Amniotic stem cell (primary cell): ENCODE measurements around the gene PRSS1.
"Not testable (repeated sequence)": the region's sequence is repeated elsewhere in the genome, so short reads cannot be mapped to it uniquely, and the experiment has no call there.

Source experiments
- DNase-seq: peaks from one replicate; lab custom pipeline; 2025; lab: John Stamatoyannopoulos, UW

PRSS1 gene

DNA sequence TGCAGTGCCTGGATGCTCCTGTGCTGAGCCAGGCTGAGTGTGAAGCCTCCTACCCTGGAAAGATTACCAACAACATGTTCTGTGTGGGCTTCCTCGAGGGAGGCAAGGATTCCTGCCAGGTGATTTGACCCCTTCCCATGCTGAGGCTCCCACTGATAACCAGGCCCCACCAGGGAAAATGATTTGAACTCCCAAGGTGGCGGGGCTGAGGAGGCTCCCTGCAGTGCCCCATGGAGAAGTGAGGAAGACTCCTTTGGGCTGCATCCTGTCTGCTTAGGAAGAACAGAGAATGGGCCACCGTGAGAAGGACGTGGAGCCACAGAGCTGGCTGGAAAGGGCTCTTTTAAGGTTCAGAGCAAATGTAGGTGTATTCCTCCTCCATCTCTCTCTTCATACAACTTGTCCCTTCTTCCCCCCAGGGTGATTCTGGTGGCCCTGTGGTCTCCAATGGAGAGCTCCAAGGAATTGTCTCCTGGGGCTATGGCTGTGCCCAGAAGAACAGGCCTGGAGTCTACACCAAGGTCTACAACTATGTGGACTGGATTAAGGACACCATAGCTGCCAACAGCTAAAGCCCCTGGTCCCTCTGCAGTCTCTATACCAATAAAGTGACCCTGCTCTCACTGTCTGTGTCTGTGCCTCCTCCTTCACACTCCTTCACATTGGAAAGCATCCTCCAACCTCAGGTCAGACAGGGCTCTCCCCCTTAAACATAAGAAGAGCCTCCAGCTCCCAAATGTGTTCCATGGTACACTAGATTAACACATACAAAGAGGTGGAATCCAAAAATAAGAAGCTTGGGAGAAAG, 24.9 kb downstream of the PRSS1 start:
- no peak for DNase-seq

DNA sequence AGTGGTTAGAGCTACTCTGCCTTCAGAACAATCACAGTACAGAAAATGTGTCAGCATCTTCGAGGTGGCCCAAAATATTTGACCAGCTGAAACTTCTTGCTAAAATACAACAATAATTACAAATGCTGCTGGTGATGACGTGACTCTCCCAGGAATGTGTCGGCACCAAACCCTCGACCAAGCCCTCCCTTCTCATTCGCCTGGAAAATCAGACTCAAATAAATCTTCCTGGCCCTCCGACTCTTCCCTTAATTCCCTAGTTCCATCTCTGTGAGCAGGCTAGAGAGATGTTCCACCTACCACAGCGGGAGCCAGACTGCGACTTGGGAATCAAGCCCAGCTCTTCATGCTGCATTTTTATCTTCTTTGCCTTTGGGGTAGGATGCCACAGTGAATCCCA, 25.6 kb downstream of the PRSS1 start:
- DNase-seq, result no peak

DNA sequence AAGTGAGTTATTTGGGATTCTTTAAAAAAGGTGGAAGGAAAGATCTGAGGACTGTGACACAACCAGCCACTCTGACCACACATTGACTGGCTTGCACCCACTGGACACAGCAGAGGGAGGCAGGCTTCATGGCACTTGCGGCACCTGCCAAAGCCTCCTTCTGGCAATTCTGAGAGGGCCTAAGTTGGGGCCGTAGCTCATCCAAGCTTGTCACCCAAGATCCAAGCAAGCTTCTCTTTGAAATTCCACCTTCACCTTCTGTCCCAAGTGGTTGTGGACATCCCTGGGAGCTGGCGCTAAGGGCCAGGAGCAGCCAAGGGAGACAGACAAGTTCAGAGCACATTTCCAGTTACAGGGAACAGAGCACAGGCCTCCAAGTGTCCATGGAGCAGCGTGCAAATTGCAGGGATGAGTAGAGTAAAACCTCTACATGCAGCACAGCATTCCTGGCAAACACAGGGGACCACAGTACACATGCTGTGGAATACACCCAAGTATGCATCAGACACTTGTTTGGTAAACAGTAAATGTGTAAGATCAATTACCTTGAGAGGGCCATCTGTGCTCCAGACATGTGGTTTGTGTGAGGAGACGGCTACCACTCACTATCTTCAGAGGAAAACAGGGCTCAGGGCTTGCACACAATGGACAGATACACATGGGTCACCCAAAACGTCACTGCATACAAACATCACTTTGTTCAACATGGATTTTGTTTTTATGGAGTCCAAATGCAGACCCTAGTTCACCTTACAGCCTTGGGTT, 26.3 kb downstream of the PRSS1 start:
- not testable (repeated sequence) for DNase-seq

DNA sequence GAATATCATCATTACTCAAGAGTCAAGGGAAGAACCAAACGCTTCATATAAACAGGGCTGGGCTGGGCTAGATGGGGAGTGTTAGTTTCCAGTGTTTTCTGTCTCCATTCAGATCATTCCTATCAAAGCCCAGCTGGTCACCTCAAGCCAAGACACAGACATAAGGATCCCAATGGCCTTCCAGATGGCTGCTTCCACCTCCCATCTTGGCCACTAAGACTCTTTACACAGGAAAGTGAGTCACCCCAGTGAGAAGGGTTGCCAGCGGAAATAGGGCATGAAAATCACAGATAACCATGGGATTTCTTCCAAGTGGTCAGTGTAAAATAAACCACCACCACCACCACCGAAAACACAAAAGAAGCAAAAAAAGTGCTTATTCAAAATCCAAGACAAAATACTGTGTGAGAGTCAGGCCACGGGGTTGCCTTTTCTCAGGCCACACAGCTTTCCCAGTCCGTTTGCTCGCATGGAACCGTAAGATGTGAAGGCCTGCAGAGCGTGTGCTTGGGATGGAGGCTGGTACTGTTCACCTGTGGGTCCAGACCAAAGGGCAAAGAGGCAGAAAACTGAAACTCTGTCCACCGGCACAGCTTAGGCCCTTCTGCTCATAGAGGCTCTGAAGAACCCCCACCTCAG, 27.1 kb downstream of the PRSS1 start:
- DNase-seq, result no peak

DNA sequence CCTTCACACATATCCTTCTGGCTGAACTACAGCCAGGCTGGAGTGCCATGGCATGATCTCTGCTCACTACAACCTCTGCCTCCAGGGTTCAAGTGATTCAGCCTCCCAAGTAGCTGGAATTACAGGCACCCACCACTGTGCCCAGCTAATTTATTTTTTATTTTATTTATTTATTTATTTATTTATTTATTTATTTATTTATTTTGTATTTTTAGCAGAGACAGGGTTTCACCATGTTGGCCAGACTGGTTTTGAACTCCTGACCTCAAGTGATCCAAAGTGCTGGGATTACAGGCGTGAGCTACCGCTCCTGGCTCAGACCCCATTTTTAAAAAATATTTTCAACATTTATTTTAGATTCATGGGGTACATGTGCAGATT, 27.6 kb downstream of the PRSS1 start:
- not testable (repeated sequence) for DNase-seq

DNA sequence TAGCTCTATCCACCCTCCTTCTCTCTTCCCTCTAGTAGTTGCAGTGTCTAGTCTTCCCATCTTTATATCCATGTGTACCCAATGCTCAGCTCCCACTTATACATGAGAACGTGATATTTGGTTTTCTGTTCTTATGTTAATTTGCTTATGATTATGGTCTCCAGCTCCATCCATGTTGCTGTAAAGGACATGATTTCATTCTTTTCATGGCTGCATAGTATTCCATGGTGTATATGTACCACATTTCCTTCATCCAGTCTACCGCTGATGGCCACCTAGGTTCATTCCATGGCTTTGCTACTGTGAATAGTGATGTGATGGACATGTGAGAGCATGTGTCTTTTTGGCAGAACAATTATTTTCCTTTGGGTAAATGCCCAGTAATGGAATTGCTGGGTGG, 28.0 kb downstream of the PRSS1 start:
- DNase-seq, result no peak

DNA sequence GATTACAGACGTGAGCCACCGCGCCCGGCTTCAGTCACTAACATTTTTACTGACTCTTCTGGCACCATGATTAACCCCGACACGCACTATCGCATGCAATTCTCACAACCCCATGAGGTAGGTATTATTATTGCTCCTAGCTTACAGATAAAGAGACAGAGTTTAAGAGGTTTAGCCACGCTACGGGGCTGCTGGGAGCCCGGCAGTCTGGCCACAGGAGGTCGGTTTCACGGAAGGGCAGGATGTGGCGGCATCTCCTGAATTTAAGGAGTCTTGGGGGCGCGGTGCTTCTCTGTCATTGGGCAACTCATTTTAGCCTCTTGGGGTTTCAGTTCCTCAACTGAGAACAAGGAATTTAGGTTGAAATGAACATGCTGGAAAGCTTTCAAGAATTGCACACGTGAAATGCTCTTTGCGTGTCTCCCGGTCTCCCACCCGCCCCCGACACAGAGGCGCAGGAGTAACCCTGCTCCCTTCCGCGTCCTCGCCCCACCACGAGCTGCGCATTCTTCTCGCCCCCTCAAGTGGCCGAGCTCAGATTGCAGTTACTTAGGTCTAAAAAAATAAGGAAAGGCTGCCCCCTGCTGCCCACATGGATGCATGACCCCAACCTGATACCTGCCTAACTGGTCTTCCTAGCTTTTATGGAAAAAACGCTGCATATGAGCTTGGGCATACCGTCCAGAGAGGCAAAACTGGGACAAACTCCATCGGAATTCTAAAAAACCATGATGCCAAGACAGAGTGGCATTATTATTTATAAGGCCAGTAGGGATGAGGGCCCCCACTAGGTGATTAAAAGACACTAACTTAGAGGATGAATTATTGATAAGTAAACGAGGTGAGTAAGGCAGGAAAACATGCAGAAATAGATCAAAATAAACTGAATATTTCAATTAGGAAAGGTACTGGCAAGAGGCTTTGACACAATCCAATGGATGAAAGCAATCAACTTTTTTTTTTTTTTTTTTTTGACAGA, 33.9 kb downstream of the PRSS1 start:
- peak; percentile 91 for DNase-seq

DNA sequence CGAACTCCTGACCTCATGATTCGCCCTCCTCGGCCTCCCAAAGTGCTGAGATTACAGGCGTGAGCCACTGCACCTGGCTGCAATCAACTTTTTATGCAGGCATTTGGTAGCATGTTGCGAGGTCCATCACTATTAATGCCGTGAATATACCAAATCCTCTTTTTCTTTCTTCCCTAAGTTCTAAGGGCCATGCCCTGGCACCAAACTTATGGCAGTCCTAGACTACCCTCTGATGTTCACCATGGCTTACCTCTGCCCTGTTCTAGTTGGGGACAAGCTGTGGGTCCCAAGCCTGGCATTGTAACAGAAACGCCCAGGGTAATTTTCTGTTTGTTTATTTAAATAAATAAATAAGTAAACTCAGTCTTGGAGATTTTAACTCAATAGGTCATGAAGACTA, 34.8 kb downstream of the PRSS1 start:
- no peak for DNase-seq

DNA sequence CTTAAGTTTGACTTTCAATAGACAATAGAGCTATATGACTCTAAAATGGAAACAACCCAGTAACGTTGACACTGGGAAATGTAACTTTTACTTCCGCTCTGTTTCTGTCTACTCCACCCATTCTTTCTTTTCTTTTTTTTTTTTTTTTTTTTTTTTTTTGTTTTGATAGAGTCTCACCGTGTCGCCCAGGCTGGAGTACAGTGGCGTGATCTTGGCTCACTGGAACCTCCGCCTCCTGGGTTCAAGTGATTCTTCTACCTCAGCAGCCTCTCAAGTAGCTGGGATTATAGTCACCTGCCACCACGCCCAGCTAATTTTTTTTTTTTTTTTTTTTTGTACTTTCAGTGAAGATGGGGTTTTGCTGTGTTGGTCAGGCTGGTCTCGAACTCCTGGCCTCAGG, 35.4 kb downstream of the PRSS1 start:
- DNase-seq, result no peak

DNA sequence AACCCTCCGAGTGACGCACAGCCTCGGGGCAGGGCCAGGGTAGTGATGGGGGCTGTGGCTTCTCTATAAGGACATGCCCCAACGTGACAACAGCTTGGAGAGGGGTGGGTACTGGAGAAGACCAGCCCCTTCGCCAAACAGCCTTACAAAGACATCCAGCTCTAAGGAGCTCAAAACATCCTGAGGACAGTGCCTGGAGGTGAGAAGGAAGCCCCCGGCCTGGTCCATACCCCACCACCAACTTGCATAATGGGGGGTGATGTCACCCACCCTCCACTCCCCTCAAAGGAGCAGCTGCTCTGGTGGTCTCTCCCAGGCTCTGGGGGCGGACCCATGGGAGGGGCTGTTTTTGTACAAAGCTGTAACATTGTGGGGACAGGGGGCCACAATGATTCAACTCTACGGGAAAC, 36.6 kb downstream of the PRSS1 start:
- no peak for DNase-seq

DNA sequence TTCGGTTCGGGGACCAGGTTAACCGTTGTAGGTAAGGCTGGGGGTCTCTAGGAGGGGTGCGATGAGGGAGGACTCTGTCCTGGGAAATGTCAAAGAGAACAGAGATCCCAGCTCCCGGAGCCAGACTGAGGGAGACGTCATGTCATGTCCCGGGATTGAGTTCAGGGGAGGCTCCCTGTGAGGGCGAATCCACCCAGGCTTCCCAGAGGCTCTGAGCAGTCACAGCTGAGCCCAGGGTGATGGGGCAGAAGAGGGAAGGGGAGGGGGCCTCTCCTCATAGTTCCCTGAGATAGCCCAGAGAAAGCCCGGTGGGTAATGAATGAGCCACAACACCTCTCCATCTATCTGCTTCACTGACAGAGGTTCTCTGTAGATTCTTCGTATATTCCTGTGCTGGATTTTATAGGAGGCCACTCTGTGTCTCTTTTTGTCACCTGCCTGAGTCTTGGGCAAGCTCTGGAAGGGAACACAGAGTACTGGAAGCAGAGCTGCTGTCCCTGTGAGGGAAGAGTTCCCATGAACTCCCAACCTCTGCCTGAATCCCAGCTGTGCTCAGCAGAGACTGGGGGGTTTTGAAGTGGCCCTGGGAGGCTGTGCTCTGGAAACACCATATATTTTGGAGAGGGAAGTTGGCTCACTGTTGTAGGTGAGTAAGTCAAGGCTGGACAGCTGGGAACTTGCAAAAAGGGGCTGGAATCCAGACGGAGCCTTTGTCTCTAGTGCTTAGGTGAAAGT, 37.9 kb downstream of the PRSS1 start:
- no peak for DNase-seq

DNA sequence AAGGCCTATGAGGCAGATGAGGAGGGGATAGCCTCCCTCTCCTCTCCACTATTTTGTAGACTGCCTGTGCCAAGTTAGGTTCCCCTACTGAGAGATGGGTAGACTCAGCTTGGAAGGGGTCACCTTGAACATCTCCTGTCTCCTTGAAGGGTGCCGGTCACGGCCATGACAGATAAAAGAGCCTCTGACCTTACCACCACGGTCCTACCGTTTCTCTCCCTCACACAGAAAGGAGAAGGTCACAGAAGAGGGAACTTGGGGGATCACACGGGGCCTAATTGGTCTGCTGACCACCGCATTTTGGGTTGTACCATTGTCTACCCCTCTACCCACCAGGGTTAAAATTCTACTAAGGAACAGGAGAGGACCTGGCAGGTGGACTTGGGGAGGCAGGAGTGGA, 38.5 kb downstream of the PRSS1 start:
- DNase-seq, result no peak

DNA sequence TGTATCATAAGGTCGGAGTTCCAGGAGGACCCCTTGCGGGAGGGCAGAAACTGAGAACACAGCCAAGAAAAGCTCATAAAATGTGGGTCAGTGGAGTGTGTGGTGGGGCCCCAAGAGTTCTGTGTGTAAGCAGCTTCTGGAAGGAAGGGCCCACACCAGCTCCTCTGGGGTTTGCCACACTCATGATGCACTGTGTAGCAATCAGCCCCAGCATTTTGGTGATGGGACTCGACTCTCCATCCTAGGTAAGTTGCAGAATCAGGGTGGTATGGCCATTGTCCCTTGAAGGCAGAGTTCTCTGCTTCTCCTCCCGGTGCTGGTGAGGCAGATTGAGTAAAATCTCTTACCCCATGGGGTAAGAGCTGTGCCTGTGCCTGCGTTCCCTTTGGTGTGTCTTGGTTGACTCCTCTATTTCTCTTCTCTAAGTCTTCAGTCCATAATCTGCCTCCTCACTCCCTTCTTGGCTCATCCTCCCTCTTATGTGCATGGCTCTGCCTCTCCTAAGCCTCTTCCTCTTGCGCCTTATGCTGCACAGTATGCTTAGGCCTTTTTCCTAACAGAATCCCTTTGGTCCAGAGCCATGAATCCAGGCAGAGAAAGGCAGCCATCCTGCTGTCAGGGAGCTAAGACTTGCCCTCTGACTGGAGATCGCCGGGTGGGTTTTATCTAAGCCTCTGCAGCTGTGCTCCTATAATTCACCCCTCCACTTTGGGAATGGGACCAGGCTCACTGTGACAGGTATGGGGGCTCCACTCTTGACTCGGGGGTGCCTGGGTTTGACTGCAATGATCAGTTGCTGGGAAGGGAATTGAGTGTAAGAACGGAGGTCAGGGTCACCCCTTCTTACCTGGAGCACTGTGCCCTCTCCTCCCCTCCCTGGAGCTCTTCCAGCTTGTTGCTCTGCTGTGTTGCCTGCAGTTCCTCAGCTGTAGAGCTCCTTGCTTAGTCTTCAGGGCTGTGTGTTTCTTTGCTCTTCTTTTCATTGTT, 39.3 kb downstream of the PRSS1 start:
- no peak for DNase-seq

DNA sequence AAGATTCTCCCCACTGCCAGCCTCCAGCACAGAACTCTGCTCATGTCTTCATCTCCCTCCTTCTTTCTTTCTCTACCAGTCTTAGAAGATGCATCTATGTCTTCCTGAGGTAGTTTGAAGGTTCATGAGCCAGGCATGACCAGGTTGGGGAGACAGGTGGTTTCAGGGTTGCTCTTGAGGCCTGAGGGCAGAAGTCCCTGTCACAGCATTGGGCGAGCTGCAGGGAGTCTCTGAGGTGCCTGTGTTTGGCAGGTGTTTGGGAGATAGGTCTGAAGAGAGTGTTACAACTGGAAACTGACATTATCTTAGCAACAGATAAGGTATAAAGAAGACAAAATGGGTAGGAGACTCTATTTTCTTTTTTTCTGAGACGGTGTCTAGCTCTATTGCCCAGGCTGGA, 40.2 kb downstream of the PRSS1 start:
- DNase-seq, result no peak

DNA sequence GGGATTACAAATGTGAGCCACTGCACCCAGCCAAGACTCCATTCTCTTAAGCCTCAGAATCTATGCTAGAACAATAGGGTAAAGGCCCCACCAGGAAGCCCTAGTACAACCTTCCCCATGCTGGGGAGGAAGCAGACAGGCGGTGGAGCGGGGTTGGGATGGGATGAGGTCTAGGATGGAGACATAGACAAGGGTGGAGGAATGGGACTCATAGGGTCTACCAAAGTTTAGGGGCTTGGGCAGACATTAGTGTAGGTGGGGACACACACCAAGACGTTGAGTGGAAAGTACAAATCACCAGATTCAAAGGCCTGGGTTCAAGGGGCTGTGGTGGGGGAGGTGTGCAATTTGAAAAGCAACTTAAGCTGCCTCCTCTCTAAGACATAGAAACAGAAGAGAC, 40.8 kb downstream of the PRSS1 start:
- no peak for DNase-seq

DNA sequence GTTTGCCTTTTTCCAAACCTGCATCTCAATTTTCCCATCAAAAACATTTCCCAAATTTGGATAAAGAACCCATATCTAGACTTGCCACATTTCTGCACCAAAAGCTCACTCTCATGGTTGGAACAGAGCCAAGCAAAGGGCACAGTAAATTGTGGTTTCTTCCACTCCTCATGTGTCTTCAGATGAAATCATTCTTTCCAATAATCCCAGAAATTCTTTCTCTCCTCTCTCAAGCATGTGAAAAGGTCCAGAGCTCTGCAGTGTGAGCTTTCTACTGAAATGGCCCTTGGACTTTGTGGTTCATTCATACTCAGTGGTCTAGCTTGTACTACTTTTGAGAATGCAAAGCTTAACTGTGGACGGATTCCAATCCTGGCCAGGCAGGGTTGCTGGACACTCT, 41.3 kb downstream of the PRSS1 start:
- DNase-seq, result no peak

DNA sequence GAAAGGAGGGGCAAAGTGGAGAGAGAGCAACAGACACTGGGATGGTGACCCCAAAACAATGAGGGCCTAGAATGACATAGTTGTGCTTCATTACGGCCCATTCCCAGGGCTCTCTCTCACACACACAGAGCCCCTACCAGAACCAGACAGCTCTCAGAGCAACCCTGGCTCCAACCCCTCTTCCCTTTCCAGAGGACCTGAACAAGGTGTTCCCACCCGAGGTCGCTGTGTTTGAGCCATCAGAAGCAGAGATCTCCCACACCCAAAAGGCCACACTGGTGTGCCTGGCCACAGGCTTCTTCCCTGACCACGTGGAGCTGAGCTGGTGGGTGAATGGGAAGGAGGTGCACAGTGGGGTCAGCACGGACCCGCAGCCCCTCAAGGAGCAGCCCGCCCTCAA, 42.2 kb downstream of the PRSS1 start:
- DNase-seq, result no peak

DNA sequence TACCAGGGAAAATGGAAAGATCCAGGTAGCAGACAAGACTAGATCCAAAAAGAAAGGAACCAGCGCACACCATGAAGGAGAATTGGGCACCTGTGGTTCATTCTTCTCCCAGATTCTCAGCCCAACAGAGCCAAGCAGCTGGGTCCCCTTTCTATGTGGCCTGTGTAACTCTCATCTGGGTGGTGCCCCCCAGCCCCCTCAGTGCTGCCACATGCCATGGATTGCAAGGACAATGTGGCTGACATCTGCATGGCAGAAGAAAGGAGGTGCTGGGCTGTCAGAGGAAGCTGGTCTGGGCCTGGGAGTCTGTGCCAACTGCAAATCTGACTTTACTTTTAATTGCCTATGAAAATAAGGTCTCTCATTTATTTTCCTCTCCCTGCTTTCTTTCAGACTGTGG, 42.9 kb downstream of the PRSS1 start:
- DNase-seq, result no peak

DNA sequence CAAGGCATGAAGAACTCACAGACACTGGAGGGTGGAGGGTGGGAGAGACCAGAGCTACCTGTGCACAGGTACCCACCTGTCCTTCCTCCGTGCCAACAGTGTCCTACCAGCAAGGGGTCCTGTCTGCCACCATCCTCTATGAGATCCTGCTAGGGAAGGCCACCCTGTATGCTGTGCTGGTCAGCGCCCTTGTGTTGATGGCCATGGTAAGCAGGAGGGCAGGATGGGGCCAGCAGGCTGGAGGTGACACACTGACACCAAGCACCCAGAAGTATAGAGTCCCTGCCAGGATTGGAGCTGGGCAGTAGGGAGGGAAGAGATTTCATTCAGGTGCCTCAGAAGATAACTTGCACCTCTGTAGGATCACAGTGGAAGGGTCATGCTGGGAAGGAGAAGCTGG, 43.3 kb downstream of the PRSS1 start:
- no peak for DNase-seq

DNA sequence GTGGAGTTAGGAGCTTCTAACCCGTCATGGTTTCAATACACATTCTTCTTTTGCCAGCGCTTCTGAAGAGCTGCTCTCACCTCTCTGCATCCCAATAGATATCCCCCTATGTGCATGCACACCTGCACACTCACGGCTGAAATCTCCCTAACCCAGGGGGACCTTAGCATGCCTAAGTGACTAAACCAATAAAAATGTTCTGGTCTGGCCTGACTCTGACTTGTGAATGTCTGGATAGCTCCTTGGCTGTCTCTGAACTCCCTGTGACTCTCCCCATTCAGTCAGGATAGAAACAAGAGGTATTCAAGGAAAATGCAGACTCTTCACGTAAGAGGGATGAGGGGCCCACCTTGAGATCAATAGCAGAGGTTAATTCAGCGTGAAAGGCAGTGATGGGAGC, 43.9 kb downstream of the PRSS1 start:
- DNase-seq, result no peak
